ENCODE data around the gene JAZF1.
"Not testable (repeated sequence)": the region's sequence is repeated elsewhere in the genome, so short reads cannot be mapped to it uniquely, and the experiment has no call there.

The JAZF1 gene

DNA sequence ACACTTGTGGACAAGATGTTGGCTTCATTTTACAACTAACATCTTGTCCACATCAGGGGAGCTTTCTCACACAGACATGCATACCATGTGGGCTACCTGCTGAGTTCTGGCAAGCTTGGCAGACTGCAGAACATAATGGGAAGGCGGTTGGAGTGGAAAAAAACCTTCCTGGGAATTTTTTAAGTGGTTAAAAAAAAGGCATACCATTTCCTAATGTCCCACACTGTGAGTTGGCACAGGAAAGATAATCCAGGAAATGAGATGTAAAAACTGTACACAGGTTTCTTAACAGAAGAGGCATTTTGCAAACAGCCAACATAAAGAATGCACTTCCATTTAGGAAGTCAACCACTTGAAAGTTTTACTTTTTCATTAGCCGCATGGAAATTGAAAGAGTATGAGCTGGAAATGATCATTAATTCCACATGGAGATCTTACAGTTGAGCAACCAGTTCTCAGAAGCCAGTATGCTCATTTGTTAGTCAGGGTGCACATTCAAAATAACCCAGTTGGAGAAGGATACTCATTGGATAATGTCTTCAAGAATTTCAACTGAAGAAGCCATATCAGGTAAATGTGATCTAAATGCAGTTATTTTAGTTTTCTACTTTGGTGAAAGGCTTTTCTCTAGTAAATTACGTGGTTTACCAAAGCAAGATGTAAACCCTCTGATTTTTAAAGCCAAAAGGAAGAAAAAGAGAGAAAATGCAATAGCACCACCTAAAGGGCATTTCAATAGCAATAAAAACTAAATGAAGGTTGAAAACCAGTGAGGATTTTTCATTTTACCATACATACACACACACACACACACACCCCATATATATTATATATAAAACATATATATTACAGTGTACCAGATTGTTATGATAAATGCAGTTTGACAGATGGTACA is 246.7 kb downstream of the JAZF1 start:
- peak in 1 of 4 experiments; percentile 10 for DNase-seq

DNA sequence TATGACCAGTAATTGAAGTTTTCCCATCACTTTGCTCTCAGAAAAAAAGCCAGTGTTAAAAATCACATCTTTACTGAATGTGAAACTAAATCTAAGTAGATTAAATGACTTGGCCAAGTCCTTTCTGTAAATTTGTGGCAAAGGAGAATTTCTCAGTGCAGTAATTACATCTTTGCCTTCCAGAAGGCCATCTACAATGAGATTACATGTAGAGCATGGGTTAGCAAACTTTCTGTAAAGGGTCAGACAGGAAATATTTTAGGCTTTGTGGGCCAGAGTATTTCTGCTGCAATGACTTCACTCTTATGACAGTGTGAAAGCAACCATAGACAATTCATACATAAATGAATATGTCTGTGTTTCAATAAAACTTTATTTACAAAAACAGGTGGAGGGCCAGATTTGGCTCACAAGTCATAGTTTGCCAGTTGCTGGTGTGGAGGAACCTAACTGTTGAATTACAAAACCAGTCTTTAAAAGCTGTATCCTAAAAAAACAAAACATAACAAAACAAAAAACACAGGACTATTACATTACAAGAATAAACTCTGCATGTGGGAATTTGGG is 249.6 kb downstream of the JAZF1 start:
- no peak for DNase-seq

DNA sequence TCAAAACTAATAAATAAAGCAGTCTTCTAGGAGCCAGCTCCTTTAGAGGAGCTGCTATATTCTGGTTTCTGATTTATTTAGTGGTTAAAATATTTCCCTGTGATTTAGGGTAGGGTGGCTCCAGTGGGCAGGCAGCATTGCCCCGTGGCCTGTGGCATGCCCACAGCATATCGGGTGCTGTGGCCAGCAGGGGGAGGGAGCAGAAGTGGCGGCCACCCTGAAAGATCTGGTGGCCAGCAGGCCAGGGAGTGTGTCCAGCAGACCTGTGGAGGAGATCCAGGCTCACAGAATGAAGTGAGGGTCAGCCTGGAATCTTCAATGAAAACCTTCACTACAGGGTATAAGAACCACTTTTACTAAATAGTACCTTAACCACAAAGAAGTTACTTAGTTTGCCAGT is 251.5 kb downstream of the JAZF1 start:
- DNase-seq, result no peak

DNA sequence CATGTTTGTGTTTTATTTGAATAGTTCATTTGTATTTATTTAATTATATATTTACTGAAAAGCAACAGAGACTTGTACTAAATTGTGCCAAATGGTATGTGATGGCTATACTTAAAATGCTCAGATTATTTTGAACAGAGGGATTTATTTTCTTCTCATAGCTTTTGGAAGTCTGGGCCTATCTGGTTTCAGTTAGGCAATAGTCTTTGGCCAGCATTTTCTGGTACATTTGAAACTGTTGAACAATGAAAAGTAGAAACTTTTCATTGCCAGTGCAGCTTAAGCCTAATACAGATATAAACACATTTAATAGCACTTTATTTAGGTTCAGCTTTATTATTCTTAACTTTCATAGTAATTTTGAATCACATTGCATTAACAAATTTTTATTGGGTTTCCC is 252.6 kb downstream of the JAZF1 start:
- DNase-seq, result no peak

DNA sequence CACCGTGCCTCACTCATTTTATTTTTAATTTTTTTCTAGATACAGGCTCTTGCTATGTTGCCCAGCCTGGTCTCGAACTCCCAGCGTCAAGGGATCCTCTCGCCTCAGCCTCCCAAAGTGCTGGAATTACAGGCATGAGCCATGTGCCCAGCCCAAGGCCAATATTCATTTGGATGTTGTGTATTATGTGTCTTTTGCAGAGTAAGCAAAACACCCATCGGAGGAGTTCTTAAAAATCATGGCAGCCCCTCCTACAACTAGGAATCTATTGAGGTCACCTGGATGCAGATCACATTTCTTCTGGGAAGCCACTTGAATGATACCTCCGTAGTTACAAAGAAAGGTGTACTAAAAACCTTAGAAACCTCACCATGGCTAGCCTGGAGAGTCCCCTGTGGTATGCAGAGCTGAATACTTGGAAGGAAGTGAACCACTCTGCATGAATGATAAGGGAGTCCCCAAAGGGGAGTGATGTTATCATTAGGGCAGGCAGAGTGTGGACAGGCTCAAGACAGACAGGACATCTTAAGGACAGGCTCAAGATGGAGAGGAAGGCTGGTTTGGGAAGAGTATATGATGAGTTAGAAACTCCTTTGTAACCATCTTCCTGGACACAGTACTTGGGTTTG is 254.9 kb downstream of the JAZF1 start:
- no peak for DNase-seq

DNA sequence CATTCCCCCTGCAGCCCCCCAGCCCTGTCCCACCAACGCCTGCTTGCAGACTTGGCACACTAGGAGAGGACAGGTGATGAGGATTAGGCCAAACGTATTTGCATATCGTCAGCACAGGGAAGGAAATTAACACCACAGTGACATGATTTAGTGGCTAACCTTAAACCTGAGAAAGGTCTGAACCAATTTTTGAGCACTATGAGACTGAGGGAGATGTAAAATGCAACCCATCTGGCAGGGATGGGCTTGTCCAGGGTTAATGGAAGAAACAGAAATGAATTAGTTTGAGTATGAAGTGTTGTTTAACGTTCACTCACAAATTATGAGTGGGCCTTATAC is 257.0 kb downstream of the JAZF1 start:
- DNase-seq, result no peak

DNA sequence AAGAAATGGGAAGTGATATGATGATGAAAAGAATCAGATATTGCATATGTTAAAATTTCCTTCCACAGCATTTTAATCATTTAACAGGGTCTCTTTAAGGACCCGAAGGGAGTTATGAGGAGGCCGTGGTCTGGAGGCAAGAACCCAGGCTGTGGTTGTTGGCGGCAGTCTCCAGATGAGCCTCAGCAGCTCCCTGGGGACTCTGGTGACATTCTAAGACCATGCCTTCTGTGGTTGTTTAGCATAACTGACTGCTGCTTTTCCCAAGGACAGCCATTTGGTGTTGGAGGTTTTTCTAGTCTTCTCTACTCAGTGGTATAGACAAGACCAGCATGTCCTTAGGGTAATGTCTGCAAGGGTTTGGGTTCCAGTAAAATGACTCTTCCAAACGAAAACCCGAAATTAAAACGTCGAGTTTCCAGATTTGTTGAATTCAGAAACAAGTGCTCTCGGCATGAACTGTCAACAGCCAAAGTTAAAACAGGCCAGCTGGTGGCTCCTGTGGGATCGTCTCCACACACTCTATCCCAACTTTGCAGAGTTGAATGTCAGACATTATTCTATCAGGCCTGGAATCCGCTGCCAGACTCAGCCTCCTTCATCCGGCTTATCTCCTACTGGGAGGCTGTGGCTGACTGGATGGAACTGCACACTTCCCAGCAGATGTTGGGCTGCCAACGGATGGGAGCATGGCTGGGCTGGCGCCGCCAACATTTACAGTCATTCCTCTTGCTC is 257.5 kb downstream of the JAZF1 start:
- DNase-seq, result no peak

DNA sequence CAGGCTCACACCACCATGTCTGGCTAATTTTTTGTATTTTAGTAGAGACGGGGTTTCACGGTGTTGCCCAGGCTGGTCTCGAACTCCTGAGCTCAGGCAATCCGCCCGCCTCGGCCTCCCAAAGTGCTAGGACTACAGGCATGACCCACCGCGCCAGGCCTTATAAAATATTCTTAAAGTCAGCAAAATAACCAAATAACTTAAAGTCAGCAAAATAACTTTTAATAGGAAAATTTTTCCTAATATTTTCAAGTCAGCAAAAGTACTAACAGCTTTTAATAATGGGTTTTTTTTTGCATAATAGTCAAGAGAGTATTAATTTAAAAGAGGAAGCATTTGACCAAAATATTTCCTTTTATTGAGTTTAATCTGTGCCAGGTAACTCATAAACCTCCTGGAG is 258.2 kb downstream of the JAZF1 start:
- DNase-seq, result not testable (repeated sequence)

DNA sequence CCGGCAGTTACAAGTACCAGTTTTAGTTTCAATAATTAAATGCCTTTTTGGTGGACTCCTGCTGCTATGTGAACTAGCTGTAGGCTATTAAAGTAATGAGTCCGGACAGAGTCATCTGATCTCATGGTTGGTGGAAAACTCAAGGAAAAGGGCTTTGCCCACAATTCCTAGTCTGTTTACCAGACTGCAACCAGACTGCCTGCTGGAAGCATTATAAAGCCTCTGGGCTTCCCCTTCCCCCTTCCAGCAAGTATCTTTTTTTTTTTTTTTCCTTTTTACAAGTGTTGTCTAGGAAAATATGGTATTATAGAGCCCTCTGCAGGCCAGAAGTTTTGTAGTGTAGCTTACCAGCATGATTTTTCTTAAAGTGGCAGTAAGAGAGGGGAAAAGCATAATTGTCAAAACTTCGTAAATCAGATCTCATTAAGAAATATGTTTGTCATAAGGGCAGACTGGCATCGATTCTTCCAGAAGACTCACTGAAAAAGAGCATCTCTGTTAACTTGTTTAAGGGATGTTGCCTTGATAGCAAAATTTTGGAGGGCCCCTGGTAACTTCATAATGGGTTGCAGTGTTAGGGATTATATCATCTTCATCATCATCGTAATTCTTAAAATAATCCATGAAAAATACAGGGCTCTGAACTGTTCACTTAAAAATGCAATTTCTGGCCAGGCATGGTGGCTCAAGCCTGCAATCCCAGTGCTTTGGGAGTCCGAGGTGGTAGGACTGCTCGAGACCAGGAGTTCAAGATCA is 259.3 kb downstream of the JAZF1 start:
- peak; percentile 66 to 85 (median 78) for DNase-seq

DNA sequence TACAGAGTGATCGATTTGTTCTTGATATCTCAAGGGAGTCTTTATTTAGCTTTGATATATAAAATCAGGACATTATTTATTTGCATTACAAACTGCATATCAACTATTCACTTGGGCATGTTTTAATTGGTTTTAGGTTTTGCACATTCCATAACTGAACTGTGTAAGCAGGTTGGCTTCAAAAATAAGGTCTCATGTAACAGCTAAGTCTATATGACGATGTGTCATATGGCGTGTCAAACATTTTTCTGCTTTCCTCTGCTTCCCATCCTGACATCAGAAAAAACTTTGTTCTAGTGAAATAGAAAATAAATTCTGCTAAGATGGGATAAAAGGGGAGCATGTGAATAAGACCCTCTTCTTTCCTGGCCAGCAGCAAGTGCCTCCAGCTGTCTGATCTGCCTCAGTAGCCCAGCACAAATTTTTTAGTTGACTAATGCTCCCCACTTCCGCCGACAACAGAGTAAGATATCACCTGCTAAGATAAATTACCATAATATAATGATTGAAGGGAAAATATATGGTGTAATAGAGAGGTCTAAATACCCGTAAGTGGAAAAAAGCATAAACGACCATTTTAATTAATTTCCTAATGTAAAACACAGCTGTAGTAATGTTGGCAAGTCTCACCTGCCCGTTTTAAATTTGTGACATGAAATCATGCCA is 260.2 kb downstream of the JAZF1 start:
- DNase-seq, result no peak

DNA sequence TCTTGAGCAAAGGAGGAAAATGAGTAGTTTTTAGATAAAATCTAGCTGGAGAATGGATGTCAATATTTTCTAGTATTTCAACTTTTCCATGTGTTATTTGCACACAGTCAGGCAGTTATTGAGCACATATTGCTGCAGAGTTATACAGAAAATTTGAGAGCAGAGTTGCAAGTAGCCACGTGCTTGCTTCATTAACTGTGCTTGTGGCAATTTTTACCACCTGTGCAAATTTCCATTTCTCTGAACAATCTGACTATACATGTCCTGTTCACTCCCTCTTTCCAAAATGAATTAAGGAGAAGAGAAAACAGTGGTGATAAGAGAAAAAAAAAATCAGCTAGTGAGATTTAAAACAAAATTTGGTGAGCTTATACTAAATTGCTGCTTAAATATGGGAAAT is 262.1 kb downstream of the JAZF1 start:
- no peak for DNase-seq

DNA sequence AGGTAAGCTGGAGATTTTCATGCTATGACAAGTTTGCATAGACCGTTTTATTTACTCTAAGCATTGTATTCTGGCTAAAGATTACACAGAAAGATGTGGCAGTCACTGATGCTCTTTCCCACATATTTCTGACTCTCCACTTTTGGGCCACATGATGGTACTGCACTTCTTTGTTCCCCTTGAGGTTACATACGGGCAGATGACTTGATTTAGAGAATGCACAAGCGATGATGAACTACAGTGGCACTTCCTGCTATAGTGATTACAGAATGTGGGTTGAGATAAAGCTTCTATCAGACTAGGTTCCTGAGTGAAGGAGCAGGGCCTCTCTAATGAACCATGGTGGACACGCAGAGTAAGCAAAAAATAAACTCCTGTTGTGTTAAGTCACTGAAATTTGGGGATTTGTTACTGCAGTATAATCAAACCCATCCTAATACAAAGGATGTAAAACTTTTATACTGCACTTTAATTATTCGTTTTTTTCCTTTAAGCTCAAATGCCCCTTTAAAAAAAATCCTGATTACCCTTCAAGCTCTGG is 262.8 kb downstream of the JAZF1 start:
- DNase-seq, result peak in 3 of 4 experiments; percentile 14 to 42 (median 14)

DNA sequence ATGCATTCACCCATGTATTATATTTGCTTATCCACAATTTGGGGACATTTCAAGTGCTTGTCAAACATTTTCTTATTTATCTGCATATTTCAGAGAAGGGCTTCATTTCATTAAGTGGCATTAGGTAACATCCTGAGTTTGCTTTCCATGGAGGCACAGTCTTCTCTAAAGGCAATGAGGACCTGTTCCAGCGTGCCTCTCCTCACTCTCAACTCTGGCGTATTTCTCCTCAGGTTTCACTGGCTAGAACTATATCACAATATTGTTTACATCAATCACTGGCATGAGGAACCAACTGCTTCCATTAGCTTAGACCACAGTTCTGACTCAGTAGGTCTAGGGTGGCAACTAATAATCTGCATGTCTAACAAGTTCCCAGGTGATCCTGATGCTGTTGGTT is 263.5 kb downstream of the JAZF1 start:
- DNase-seq, result no peak

DNA sequence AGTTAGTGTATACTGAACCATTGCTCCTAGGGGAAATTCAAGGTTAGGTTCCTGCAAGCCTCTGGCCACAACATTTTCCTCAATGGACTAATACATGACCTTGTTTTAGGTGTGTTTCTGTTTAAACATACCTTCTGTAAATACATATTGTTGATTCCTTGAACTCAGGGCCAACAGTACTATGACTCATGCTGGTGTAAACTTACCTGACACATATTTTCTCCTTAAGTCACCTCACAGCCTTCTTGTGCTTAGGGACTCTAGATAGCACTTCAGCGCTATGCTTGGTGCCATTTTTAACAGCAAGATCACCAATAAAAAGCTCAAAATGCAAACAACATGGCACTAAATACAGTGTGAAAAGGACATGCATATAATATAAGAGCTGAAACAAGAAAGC is 264.2 kb downstream of the JAZF1 start:
- DNase-seq, result no peak

DNA sequence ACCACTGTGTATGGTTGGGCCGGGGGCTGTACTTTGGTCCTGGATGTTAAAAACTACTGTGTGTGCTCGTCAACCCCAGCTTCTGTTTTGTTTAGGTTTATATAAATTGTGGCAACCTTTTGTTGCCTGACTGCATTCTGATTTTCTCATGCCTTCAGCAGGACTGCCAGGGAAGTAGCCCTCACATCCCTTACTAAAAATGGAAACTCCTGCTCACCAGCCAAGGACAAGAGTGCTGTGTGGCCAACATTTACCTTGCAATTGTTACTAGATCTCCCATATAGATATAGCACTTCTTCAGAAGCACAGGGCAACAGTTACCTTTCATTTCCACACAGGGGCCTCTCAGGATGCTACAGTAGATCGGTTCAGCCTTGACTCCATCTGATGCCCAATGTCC is 266.2 kb downstream of the JAZF1 start:
- DNase-seq, result no peak

DNA sequence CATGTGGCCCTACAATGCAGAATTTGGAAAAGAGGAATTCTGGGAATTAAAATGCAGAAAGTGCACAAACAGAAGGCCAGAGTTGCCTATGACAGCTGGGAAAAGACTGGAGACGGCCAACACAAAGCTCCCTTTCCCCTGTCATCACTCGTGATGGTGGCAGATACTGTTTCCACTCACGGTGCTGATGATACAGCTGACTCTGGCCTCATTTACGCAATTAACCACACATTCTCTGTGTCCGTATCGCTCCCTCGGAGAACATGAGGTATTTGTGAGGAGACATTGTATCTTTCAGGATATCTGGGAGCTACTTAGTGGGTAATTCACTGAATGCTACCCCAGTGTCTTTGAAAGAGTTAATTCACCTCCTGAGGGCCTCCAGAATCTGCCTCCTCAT is 267.8 kb downstream of the JAZF1 start:
- no peak for DNase-seq

DNA sequence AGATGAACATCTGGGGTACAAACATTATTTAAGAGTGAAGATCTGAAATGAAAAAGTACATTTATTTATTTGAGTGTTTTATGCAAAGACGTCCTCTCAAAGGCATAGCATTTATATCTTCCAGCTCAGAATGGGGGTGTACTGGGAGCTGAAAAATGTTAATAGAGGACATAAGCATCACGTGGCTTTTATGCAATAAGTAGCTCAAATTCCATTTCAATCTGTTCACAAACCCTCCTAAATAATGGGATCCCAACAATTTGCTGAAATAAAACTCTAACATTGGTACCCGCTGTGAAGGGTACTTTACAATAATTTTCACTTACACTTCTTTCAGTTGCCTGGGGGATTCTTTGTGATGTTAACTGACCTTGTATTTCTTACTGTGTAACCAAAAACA is 268.7 kb downstream of the JAZF1 start:
- DNase-seq, result no peak

DNA sequence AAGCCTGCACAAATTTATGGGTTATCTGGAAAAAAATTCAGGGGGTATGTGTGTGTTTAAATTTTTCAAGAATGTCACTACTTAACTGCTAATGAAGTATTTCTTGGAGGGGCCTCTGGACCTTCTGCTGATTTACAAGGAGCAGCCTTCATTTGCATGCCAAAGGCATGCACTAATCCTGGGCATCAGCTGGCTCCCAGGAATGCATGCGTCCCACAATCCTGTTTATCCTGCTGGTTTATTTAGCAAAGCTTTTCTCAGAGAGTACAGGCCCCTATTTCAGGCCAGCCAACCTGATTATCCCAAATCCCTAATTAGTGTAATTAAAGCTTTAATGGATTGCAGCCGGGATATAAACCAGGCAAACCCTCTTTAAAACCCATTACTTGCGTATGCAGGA is 270.3 kb downstream of the JAZF1 start:
- no peak for DNase-seq

DNA sequence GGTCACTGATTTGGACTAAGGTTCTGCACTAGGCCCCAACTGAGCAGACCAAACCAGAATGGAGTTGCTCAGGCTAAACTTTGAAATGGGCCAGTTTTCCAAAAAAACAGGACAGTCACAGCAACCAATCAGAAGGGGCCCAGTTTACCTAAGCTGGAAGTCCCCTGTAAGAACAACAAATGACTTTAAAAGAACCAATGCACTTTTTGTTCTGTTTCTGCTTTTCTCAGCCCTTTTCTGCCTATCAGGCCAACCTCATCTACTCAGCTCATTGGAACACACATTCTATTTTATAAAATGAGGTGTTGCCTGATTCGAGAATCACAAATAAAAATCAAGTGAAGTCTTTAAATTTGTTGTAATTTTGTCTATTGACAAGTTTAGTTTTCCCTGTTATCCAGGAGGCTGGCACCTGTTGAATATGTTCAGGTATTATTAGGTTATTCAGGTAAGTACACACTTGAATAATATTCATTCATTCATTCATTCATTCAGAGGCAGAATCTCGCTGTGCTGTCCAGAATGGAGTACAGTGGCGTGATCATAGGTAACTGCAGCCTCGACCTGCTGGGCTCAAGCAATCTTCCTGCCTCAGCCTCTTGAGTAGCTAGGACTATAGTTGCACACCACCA is 271.9 kb downstream of the JAZF1 start:
- no peak for DNase-seq

DNA sequence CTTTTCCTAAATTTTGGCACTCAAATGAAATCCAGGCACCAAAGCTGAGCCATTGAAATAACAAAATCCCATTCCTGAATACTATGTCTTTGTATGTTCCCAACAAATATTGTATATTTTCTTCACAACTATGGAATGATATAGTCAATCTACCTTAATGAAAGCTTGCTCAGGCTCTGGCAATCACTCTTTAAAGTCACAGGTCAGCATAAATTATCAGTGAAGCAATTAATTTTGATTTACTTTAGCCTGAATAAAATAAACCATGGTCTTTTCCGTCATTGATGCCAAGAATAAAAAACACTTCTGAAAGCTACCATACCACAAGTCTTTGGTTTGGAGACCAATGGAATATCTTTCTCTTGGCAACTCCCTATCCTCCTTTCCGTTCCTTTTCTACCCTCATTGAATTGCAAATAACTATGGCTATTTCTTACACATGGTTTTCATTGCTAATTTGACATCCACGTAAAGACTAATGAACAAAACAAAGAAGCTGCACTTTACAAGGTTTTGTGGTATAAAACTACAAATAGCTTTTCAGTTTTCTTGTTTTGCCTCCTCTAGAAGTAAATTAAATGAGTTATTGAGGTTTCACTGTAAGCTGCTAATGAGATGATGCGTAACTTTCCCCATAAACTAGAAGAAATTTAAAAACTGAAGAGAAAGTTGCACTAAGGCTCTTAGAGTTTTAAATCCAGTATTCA is 274.1 kb downstream of the JAZF1 start:
- DNase-seq, result no peak

DNA sequence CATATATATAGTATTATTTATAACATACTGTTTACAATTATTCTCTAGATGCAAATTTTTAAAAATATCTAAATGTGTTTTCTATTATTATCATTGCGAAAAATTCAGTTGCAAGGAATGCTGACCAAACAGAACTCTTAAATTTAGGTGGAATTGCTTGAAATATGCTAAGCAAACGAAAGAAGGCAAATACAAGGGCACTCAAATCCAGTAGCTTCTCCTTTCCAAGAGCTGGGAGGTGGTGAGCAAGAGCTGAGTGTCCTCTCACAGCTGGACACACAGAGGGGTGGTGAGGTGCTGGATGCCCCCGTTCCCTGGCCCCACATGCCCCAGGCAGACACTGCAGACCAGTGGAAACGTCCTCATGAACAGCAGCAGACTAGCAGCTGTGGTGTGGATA is 274.6 kb downstream of the JAZF1 start:
- no peak for DNase-seq

Data from suppressor macrophage (primary cell).